Inferior parietal cortex (tissue), 1 donor: ENCODE measurements around the gene CMTM5.

Experiments used
- DNase-seq: peaks from one replicate; pipeline ENCODE4 v3.0.0-alpha.2; 2016; ENCODE audit errors: extremely low spot score

The CMTM5 gene

DNA sequence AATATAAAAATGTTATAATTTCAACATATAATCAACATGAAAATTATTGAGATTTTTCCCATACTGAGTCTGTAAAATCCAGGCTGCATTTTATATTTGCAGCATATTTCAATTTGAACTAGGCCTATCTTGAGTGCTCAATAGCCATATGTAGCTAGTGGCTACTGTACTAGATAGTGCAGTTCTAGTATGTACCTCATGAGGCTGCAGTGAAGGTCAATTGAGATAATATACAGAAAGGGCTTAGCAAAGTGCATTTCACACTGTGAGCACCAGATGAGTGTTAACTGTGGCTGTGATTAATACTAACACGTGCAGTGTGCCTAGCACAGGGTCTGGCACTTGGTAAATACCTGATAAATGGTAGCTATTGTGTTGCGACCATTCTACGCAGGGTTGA, 18.8 kb upstream of the CMTM5 start:
- no peak for DNase-seq

DNA sequence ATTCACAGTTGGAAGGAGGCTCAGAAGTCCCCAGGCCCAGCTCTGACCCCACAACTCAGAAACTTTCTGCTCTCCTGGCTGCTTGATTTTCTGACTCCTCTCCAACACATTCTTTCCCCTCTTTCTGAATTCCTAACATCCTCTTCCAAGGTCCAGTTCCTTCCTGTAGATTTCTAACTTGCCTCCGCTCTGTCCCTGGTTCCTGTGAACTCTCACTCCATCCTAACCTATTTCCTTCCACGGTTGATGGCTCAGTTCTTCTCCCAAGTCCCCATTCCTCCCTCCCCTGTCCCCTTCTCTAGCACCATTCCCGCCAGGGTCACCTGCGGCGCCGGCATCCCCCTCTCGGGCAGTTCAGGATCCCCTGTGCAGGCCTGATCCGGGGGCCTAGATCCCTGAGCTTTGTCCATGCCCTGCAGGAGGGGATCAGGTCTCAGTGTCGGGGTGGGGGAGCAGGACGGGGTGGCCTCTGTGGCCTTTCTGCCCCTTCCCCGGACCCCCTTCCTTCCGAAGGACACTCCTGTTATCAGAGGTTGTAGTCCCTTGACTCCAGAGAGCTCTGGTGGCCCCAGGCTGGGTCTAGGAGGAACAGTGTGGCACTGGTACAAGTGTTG, 18.2 kb upstream of the CMTM5 start:
- DNase-seq, result no peak

DNA sequence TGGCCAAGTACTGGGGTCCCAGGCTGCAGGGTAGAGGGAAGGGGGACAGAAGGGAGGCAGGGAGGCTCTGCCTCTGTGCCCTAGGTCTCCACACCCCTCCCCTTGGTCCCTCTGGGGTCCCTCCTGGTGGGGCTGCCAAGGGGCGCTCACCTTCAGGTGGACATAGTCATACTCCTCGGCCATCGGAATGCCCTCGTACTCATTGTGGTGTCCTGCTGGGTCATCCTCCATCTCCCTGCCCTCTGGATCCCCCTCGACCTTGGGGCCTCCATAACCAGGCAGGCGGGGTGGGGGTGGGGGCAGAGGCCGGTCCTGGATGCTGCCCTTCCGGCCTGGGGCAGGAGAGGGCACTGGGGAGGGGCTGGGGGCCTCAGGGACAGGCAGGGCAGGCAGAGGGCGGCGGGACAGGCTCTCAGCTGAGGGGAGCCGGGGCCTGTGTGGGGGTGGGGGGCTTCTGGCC, 17.6 kb upstream of the CMTM5 start:
- DNase-seq, result no peak

DNA sequence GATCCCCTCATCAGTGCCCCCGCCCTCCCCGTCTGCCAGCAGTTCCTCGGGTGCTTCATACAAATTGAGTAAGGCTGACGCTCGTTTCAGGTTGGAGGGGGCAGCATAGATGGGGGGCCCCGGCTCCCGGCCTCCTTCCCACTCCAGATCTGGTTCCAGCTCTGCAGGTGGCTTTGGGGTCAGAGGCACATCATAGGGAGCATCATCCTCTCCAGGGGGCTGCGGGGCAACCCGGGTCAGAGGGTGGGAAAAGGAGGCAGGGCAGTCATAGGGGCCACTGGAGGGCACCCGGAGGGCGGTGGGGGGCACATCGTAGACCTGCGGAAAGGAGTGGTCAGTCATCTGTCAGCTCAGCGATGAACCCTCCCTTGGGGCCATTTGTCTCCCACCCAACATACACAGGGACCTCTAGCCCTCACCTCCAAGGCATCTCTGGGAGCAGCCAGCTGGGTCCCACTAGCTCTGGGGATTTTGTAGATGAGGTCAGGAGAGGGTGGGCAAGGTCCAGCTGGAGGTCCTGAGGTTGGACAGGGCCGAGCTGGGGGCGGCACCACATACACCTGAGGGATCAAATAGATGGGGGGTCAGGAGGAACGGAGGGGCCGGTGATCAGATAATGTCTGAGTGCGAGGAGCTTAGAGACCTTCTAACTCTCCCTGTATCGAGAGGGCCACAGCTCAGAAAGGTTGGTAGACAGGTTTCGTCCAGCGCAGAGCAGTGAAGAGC, 17.0 kb upstream of the CMTM5 start:
- no peak for DNase-seq

DNA sequence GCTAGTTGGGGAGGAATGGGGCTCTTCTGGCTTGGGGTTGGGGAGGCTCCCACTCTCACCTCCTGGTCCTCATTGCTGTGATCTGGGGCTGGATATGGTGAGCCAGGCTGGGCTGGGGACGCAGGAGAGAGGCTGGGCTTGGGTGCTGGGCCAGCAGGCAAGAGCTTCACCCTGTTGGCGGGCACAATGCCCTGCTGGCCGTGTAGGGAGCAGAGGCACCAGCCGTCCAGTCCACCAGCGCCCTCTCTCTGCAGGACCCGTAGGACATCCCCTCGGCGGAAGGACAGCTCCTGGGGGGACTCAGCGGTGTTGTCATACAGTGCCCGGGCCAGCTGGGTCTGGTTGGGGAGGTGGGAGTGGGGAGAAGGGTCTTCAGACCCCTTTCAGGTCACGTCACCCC, 16.4 kb upstream of the CMTM5 start:
- DNase-seq, result peak; percentile 44

DNA sequence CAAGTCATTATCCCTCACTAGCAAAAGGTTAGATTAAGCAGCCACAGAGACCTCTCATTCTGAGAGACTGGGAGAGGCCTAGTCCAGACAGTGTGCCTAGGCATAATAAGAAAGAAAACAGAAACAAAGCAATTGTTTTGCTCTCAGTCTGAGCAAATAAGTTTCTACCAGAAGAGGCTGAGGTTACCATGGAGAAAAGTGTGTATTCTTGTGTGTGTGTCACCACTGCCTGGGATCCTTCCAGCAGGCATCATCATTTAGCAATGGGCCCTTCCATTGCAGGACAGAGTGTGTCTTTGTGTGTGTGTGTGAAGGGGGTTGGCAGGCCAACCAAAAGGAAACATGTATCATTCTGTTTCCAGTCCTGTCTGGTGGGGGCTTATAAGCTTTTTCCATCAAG, 15.5 kb upstream of the CMTM5 start:
- peak; percentile 44 for DNase-seq

DNA sequence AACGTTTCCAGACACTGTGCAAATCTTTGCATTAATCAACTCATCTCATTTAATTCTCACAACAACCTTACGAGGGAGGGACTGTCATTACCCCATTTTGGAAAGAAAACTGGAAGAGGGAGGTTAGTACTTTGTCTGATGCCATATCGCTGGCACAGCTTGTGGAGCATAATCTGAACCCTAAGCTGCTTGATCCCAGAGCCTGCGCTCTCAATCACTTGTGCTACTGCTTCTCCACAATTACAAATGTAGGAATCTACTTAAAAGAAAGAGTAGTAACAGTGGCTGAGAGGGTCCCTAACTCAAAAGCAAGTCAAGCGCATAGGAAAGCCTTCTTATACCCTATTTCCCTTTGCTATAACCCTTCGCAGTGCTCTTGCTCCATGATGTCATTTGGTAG, 15.1 kb upstream of the CMTM5 start:
- DNase-seq, result no peak

DNA sequence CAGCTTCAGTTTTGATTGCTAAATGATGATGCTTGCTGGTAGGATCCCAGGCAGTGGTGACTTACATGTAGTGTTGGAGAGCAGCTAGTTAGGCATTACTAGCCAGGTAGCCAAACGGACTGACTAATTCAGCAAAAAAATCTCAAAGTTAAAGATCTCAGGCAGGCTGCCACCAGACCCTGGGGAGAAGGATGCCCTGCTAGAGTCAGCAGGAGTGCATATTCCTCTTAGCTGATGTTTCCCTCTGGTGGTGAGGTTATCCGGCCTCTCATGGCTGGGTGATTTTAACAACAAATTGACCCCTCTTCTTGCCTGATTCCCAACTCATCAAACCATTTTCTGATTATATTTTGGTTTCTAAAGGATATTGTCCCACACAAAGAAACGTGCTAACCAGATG, 14.6 kb upstream of the CMTM5 start:
- DNase-seq, result peak; percentile 11

DNA sequence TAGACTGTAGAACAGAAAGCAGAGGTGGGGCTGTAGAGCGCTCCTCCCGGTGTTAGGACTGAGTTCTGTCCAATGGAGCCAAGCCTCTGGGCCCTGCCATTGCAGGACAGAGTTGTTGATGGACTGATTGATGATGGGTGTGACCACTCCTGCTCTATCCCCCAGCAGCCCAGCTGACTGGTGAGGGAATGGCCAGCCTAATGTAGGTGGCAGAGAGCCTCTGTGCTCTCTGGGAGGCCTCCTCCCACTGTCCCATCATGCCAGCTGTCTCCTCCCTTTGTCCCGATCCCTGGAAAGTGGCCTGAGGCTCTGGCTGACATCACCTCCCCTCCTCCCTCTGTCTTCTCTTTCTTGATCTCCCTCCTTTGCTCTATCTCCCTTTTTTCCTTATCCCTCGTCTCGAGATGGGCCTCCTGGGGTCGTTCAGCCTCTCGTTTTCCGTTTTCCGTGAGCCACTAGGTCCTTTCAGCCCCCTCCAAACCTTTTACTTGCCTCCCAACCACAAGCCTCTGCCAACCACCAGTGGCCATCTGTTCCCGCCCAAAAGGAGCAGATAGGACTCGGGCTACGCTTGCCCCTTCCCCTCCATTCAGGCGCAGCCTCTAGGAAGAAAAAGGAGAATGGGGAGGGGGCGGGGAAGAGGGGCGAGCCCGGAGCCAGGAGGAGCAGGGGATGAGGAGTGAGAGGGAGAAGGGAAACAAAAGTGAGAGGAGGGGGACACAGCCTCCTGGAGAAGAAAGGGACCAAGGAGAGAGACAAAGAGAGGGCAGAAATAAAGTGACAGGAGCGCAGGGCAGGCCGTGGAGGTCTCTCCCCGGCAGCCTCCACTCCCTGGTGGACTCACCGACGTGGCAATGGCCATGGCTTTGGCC, 12.4 kb upstream of the CMTM5 start:
- DNase-seq, result peak; percentile 70

DNA sequence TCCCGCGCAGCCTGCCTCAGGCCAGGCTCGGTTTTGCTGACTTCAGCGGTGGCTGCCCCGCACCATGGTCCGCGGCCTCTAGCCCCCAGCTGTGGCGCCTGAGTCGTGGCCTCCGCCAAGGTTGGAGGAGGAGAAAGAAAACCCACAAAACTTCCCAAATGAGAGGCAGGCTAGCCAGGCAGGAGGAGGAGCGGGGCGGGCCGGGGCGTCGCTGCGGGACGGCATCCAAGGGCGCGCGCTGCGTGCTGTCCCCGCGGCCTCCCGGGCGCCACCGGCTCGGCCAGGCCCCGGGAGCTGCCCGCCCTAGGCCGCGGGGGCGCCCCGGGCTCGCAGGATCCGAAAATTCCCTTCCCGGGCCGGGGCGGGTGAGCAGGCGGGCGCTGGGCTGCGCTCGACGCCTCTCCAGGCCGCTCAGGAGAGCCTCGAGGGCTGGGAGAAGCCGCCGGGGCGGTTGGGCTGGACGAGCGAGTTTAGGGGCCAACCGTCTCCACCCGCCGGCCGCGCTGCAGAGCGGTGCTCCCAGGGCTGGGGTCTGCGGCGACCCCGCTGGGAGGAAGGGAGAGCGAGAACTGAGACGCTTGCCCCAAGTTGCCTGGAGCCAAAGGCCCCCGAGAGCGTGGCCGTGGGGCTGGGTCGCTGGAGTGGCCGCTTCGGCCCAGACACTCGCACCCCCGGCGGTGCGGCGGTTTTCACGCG, 11.7 kb upstream of the CMTM5 start, which contains the start of gene EFS:
TSS of gene EFS (minus strand) at position 137 of the 696 bp plus-strand sequence. CDS start 147 bp downstream, outside the sequence.
- DNase-seq, result peak; percentile 20

DNA sequence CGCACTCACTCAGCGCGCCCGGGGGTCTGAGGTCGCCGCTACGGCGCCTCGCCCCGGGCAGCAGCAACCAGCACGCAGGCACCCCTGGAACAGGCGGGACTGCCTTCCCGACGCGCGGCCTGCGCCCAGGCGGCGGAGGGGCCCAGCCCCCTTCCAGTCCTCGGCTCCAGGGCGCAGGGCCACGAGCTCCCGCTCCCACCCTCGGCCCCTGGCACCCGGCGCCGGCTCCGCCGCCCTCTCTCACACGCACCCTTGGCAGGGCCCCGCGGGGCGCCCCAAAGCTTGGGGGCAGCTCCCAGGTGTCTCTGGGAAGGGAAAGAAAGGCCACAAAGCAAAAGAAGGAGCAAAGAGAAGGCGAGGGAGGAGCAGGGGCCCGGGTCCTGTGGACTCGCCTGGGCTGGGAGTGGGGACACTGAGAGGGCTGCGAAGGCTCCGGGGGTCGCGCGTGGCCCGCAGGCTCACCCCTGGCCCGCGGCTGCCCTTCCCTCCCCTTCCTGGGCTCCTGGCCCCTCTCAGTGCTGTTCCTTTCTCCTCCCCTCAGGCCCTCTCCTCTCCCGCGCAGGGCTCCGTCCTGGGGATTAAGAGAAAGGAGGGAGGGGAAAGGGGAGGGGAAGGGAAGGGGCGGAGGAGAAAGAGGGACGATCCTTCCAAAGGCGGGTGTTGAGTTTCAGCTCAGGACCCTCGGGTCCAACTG, 11.0 kb upstream of the CMTM5 start:
- DNase-seq, result peak; percentile 38

DNA sequence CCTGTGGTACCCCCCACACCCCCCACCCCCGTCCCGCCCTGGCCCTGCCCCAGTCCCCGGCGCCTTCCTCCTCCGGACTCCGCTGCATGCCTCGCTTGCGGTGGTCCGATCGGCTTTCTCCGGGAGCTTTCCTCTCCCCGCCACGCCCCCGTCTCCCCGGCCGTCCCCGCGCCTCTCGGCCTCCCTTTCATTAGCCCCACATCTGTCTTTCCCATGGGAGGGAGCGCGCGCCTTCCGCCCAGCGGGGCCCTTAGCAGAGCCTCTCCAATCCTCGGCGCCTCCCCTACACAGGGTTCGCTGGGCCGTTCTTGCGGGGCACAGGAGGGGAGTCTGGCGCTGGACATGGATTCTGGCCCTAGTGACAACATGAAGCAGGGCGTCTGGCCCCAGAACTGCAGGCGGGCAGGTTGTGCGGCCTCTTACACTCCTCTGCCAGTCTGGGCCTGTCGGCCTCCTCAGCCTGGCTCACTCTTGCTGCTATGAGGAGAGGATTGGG, 10.4 kb upstream of the CMTM5 start:
- DNase-seq, result peak; percentile 31

DNA sequence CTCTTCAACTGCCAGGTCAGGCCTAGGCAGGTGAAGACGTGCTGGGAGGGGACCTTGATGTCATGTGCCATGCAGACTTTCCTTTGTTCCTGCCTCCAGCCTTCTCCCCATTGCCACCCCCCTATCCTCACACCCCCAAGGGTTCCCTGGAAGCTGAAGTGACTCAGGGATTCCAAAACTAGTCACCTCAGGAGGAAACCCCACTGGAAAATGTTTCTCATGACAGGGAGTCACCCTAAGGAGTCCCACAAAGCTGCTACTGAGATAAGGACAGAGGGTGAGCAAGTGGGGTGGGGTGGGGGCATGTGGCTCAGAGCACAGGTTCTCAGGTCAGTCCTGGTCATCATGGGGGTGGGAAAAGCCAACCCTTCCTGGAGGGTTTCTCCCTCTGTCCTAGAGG, 6.6 kb upstream of the CMTM5 start:
- DNase-seq, result no peak

DNA sequence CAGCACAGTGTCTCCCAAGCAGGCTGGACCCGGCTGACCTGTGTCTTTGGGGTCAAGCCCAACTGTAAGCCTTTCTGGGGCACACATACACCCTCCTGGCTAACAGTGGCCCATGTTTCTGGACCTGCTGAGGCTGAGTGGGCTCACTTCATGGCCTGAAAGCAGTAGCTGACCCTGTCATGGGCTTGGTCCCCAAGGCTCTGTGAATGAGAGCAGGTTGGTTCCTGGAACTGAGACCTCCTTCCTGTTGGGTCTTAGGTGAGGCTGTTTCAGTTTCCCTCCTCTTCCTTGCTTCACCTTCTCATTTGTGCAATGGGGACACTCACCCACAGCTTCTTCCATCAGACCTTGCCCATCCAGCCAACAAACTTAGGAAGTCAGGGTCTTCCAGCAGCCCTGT, 5.0 kb upstream of the CMTM5 start:
- DNase-seq, result no peak

DNA sequence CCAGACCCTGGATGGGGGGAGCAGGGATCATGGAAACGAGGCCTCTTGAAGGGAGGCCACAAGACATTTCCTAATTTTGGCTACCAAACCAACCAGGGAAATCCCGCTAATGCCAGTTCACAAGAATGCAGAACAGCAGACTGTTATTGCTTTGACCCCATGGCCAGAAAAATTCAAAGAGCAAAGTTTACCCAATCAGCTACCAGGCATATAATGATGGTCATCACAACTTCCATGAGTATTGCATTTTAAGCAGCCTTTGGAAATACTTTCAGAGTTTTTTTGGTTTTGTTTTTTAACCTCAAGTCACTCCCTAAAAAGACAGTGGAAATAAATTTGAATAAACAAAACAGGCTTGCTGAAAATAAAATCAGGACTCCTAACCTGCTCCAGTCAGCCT, 4.3 kb upstream of the CMTM5 start, which contains the start of gene IL25:
TSS of gene IL25 (plus strand) at position 301 of the 400 bp plus-strand sequence.
- no peak for DNase-seq

DNA sequence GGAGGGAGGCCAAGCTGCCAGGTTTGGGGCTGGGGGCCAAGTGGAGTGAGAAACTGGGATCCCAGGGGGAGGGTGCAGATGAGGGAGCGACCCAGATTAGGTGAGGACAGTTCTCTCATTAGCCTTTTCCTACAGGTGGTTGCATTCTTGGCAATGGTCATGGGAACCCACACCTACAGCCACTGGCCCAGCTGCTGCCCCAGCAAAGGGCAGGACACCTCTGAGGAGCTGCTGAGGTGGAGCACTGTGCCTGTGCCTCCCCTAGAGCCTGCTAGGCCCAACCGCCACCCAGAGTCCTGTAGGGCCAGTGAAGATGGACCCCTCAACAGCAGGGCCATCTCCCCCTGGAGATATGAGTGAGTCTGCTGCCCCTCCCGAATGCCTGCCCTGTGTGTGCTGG, 3.8 kb upstream of the CMTM5 start:
- no peak for DNase-seq

DNA sequence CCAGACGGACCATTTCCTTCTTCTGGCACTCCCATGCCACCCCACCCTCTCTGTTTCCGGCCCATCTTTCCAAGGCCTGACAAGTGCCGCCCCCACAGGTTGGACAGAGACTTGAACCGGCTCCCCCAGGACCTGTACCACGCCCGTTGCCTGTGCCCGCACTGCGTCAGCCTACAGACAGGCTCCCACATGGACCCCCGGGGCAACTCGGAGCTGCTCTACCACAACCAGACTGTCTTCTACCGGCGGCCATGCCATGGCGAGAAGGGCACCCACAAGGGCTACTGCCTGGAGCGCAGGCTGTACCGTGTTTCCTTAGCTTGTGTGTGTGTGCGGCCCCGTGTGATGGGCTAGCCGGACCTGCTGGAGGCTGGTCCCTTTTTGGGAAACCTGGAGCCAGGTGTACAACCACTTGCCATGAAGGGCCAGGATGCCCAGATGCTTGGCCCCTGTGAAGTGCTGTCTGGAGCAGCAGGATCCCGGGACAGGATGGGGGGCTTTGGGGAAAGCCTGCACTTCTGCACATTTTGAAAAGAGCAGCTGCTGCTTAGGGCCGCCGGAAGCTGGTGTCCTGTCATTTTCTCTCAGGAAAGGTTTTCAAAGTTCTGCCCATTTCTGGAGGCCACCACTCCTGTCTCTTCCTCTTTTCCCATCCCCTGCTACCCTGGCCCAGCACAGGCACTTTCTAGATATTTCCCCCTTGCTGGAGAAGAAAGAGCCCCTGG, 1.2 kb upstream of the CMTM5 start:
- no peak for DNase-seq

DNA sequence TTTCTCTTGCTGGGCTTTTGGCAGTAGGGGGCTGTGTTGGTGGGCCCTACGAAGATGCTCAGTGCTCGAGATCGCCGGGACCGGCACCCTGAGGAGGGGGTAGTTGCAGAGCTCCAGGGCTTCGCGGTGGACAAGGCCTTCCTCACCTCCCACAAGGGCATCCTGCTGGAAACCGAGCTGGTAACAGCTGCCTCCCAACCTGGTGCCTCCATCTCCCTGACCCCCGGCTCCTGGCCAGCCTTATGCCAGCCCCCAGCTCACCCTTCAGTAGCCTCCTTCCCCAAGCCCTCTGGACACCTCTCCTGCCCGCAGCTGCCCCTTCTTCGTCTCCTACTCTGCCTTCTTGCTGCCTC, 328 bp downstream of the CMTM5 start:
- no peak for DNase-seq

DNA sequence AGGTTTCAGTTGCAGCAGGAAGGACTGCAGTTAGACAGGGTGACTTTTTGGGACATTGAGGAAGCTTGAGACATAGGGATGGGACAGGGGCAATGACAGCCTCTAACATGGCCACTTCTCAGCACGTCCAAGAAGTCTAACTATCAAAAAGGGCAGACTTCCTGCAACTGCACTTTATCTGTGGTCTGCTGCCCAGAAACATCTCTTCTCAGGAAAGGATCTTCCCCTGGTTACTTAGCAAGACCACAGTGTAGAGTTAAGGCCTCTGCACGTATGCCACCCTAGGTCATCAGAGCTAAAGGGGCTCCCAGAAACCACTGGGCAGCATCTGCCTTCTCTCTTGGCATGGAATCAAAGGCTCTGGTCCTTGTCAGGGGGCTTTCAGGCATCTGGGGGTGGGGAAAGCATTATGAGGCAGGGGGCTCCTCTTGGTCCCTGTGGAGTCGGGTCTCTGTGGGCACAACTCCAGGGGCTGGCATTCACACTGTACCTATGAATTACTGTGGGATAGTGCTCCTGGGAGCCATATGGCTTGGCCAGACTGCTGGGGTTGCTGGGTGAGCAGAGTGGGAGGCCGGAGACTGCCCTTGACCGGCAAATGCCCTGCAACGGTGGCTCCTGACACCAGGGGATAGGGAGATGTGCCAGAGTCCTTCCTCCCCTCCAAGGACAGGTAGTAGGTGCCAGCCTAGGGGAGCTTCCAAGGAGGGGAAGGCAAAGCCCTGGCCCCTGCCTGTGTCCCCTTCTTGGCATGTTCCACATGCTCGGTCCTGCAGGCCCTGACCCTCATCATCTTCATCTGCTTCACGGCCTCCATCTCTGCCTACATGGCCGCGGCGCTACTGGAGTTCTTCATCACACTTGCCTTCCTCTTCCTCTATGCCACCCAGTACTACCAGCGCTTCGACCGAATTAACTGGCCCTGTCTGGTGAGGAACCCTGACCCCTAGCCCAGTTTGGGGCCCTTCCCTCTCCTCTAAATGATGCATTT, 1.0 kb downstream of the CMTM5 start:
- peak; percentile 21 for DNase-seq
